ENCODE measurements around the gene B9D2. TPM values are rescaled to one million over a fixed set of nuclear protein-coding genes. Genes with fewer than 3 reads are reported as not detected.

The B9D2 gene
- total RNA-seq, 1 donor from 2014 or later, result 1.1 TPM

DNA sequence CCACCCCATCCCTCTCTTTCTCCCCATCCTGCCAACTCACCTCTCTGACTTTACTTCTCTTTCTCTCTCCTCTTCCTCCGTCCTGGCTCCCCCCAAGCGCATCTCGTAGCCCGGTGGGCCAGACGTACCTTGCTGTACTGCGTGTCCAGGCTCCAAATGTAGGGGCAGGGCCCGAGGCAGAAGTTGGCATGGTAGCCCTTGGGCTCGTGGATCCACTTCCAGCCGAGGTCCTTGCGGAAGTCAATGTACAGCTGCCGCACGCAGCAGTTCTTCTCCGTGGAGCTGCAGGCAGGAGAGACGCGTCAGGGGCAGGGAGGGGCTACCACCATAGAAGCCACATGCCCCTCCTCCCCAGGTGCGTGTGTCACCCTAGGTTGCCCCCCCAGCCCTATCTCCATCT lies 31.9 kb downstream of the B9D2 start:
- no peak for DNase-seq (ENCODE audit: low read depth)
- no peak for FAIRE-seq
- Histone ChIP-seq H3K4me3 (ENCODE audit: low read depth, low read length) (no peak overlapping the region), H3K27me3 (ENCODE audit: control insufficient read depth, insufficient read depth, low read length) (no peaks in the 10 kb centered on the region), H3K36me3 (ENCODE audit: control insufficient read depth, insufficient read depth, low read length) (peaks cover 15% of the 10 kb centered on the region)
- TF ChIP-seq, protein P1, sequence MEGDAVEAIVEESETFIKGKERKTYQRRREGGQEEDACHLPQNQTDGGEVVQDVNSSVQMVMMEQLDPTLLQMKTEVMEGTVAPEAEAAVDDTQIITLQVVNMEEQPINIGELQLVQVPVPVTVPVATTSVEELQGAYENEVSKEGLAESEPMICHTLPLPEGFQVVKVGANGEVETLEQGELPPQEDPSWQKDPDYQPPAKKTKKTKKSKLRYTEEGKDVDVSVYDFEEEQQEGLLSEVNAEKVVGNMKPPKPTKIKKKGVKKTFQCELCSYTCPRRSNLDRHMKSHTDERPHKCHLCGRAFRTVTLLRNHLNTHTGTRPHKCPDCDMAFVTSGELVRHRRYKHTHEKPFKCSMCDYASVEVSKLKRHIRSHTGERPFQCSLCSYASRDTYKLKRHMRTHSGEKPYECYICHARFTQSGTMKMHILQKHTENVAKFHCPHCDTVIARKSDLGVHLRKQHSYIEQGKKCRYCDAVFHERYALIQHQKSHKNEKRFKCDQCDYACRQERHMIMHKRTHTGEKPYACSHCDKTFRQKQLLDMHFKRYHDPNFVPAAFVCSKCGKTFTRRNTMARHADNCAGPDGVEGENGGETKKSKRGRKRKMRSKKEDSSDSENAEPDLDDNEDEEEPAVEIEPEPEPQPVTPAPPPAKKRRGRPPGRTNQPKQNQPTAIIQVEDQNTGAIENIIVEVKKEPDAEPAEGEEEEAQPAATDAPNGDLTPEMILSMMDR (IDR thresholded peaks at IDR 0.05; ENCODE audit: insufficient read depth, low read length, severe bottlenecking), result no peak

DNA sequence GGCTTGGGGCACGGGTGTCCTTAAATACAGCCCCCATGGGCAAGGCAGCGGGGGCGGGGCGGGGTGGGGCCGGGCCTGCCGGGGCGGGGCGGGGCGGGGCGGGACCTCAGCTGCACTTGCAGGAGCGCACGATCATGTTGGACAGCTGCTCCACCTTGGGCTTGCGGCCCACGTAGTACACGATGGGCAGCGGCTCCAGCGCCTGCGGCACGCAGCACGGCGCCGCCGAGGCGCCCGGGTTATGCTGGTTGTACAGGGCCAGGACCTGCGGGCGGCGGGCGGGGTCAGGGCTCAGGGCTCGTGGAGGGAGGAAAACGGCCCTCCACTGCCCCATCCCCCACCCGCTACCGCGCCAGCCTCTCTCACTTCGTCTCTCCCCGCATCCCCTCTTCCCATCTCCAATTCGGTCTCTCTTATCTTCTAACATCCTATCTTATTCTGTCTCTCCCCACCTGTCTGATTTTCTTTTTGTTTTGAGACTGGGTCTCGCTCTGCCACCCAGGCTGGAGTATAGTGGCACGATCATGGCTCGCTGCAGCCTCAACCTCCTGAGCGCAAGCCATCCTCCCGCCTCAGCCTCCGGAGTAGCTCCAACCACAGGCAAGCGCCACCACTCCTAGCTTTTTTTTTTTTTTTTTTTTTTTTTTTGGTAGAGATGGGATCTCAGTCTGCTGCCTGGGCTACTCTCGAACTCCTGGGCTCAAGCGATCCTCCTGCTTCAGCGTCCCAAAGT lies 32.8 kb downstream of the B9D2 start:
- no peak overlapping the region for H3K4me3 ChIP-seq (ENCODE audit: low read depth, low read length)

DNA sequence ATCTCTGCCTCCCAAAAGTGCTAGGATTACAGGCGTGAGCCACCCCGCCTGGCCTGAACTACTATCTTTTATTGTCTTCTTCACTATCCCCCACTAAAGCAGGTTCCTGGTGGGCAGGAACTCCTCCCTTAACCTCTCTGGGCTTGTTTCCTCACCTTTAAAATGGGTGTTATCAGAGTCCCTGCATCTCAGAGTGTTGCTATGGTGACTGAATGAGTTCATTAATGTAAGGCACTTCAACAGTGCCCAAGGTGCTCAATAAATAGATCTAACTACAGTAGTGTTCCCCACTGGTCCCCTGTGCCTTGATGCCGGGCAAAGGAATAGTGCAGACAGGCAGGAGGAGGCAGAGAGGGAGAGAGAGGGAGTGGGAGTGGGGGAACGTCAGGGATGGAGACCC lies 33.5 kb downstream of the B9D2 start:
- Histone ChIP-seq H3K36me3 (ENCODE audit: control insufficient read depth, insufficient read depth, low read length) (peaks cover 14% of the 10 kb centered on the region), H3K4me3 (ENCODE audit: low read depth, low read length) (no peak overlapping the region), H3K27me3 (ENCODE audit: control insufficient read depth, insufficient read depth, low read length) (no peaks in the 10 kb centered on the region)
- TF ChIP-seq, protein P1 (IDR thresholded peaks at IDR 0.05; ENCODE audit: insufficient read depth, low read length, severe bottlenecking), result no peak
- FAIRE-seq, result no peak
- no peak for DNase-seq (ENCODE audit: low read depth)

More for the DNA sequence above, 32.8 kb downstream of the B9D2 start:
- Histone ChIP-seq H3K27me3 (ENCODE audit: control insufficient read depth, insufficient read depth, low read length) (no peaks in the 10 kb centered on the region), H3K36me3 (ENCODE audit: control insufficient read depth, insufficient read depth, low read length) (peaks cover 15% of the 10 kb centered on the region)
- DNase-seq (ENCODE audit: low read depth) (no peak), FAIRE-seq (no peak)
- TF ChIP-seq, protein P1 (IDR thresholded peaks at IDR 0.05; ENCODE audit: insufficient read depth, low read length, severe bottlenecking), result no peak

DNA sequence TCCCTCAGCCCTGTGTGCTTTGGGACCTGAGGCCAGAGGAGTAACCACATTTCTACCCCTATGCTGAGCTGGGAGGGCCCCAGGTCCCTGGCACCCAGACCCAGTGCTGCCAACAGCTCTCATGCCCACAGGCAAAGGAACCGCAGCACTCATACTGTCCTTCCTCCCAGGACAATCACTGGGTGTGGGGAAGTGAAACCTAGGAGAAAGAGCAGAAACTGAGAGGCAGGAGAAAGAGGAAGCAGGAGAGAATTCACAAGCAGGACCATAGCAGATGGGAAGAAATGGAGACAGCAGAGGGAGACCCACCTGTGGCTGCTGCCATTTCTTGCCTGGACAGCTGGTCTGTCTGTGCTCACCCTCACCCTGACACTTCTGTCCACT lies 35.1 kb downstream of the B9D2 start:
- TF ChIP-seq, protein P1 (IDR thresholded peaks at IDR 0.05; ENCODE audit: insufficient read depth, low read length, severe bottlenecking), result no peak
- H3K27me3 ChIP-seq (ENCODE audit: control insufficient read depth, insufficient read depth, low read length), result no peaks in the 10 kb centered on the region
- no peak overlapping the region for H3K4me3 ChIP-seq (ENCODE audit: low read depth, low read length)
- peaks cover 9% of the 10 kb centered on the region for H3K36me3 ChIP-seq (ENCODE audit: control insufficient read depth, insufficient read depth, low read length)
- FAIRE-seq (no peak), DNase-seq (ENCODE audit: low read depth) (no peak)

DNA sequence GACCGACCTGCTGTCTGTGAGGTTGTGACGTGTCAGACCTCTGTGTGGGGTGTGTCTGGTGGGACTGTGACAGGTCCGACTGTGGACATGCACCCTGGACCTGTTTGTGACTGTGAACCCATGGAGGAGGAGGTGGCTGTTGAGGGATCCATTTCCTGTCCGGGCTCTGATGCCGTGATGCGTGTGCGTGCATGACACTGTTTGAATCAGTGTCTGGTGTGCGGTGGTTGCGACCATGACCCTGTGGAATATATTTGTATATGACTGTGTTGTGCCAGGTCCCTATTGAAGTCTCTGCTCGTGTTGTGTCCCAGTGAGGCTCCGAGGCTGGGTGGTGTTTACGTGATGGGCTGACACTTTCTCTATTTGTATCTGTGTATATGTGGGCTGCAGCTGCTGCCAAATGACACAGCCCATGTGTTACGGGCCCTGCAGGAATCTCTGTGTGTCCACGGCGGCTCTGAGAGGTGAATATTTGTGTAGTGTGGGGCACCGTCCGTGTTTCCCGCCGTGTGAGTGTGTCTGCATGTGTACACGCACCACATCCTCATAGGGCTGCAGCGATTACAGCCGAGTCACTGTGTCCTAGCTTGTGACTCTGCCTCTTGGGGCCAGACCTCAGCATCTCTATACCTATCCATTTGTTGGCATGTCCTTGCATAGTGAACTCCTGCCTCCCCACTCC lies 35.6 kb downstream of the B9D2 start:
- DNase-seq (ENCODE audit: low read depth) (peak; percentile 52), FAIRE-seq (no peak)
- Histone ChIP-seq H3K4me3 (ENCODE audit: low read depth, low read length) (no peak overlapping the region), H3K27me3 (ENCODE audit: control insufficient read depth, insufficient read depth, low read length) (no peaks in the 10 kb centered on the region), H3K36me3 (ENCODE audit: control insufficient read depth, insufficient read depth, low read length) (peaks cover 9% of the 10 kb centered on the region)
- TF ChIP-seq, protein P1 (IDR thresholded peaks at IDR 0.05; ENCODE audit: insufficient read depth, low read length, severe bottlenecking), result no peak
